ENCODE data around the gene VSIG8.

DNA sequence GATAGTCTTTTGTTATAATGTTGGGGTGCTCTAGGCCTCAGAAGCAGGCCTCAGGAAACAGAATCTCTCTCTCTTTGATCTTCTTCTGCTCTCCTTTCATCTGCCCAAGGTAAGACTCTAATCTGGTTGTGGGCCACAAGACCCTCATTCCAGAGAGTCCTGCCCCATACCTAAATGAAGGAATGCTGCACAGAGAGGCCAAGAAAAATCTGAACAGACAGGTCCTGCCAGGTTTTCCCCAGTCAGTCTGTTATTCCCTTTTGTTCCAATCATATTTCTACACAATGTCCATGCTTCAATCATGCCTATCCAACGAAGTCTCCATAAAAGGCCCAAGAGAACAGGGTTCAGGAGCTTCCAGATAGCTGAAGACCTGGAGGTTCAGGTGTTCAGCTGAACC, 44.5 kb upstream of the VSIG8 start:
- TF ChIP-seq POLR2A (IDR thresholded peaks at IDR 0.05) (no peak), CTCF (IDR thresholded peaks at IDR 0.05) (no peak)
